OCI-LY1 (cell line): ENCODE data around the gene FKBP6.
"Not testable (repeated sequence)": the region's sequence is repeated elsewhere in the genome, so short reads cannot be mapped to it uniquely, and the experiment has no call there.

ENCODE experiments used
- H2AFZ ChIP-seq: fragments of 200-600 bp; sonication (generic), shearing (Covaris generic); 2 replicates; pipeline ENCODE4 v1.6.0; 2014; ENCODE audit warnings: antibody characterized with exemption, mild to moderate bottlenecking, low read length
- H3F3A ChIP-seq: fragments of 200-600 bp; sonication (generic), shearing (Covaris generic); 2 replicates; pipeline ENCODE4 v1.6.0; 2014; ENCODE audit warnings: mild to moderate bottlenecking, antibody characterized with exemption, low read length, moderate library complexity; ENCODE audit not compliant: insufficient read depth
- H3K27ac ChIP-seq: fragments of 200-600 bp; sonication (generic); 2 replicates; pipeline ENCODE4 v1.5.1; 2014; ENCODE audit warnings: low read length, mixed run types, mild to moderate bottlenecking, low read depth; ENCODE audit not compliant: poor library complexity, severe bottlenecking
- H3K27me3 ChIP-seq: fragments of 200-600 bp; sonication (generic); 2 replicates; pipeline ENCODE4 v1.6.0; 2014; ENCODE audit warnings: antibody characterized with exemption, mild to moderate bottlenecking, low read length, moderate library complexity; ENCODE audit not compliant: insufficient read depth
- H3K36me3 ChIP-seq: fragments of 200-600 bp; sonication (generic); 2 replicates; pipeline ENCODE4 v1.6.1; 2014; ENCODE audit warnings: mild to moderate bottlenecking, antibody characterized with exemption, low read length, moderate library complexity, mixed read lengths; ENCODE audit not compliant: insufficient read depth
- H3K4me1 ChIP-seq: fragments of 200-600 bp; sonication (generic); 2 replicates; pipeline ENCODE4 v1.5.1; 2014; ENCODE audit warnings: mild to moderate bottlenecking, low read length, moderate library complexity; ENCODE audit not compliant: insufficient read depth, severe bottlenecking
- H3K4me2 ChIP-seq: fragments of 200-600 bp; sonication (generic), shearing (Covaris generic); 2 replicates; pipeline ENCODE4 v1.6.1; 2014; ENCODE audit warnings: low read length
- H3K4me3 ChIP-seq: fragments of 200-600 bp; sonication (generic); 2 replicates; pipeline ENCODE4 v1.5.1; 2014; ENCODE audit warnings: low read length, low read depth, mild to moderate bottlenecking, mixed read lengths; ENCODE audit not compliant: poor library complexity, severe bottlenecking
- H3K79me2 ChIP-seq: fragments of 200-600 bp; shearing (Covaris generic); 2 replicates; pipeline ENCODE4 v1.6.1; 2016; ENCODE audit warnings: mixed run types, low read length, mixed read lengths; ENCODE audit not compliant: insufficient read depth
- H3K9ac ChIP-seq: fragments of 200-600 bp; sonication (generic), shearing (Covaris generic); 2 replicates; pipeline ENCODE4 v1.6.1; 2014; ENCODE audit warnings: mild to moderate bottlenecking, low read length, mixed read lengths
- H3K9me2 ChIP-seq: fragments of 200-600 bp; sonication (generic), shearing (Covaris generic); 2 replicates; pipeline ENCODE4 v1.6.1; 2014; ENCODE audit warnings: low read depth, mild to moderate bottlenecking, low read length, mixed read lengths
- H3K9me3 ChIP-seq: fragments of 200-600 bp; shearing (Covaris generic); 2 replicates; pipeline ENCODE4 v1.6.1; 2014; ENCODE audit warnings: low read length, mixed read lengths
- H4K20me1 ChIP-seq: fragments of 200-600 bp; sonication (generic), shearing (Covaris generic); 2 replicates; pipeline ENCODE4 v1.6.0; 2016; ENCODE audit warnings: mild to moderate bottlenecking, low read length; ENCODE audit not compliant: insufficient read depth
- EZH2 ChIP-seq: fragments of 200-600 bp; sonication (generic), shearing (Covaris generic); IDR thresholded peaks from 2 replicates; pipeline ENCODE4 v1.8.0; 2017; ENCODE audit warnings: borderline replicate concordance, mixed run types, mild to moderate bottlenecking, antibody characterized with exemption, low read length, moderate library complexity, mixed read lengths
- TF ChIP-seq, protein P1 (sequence below): fragments of 200-600 bp; sonication (generic), shearing (Covaris generic); IDR thresholded peaks from 2 replicates; pipeline ENCODE4 v1.5.1; 2017; ENCODE audit warnings: mild to moderate bottlenecking, antibody characterized with exemption, low read length, moderate library complexity, mixed read lengths

Gene FKBP6

DNA sequence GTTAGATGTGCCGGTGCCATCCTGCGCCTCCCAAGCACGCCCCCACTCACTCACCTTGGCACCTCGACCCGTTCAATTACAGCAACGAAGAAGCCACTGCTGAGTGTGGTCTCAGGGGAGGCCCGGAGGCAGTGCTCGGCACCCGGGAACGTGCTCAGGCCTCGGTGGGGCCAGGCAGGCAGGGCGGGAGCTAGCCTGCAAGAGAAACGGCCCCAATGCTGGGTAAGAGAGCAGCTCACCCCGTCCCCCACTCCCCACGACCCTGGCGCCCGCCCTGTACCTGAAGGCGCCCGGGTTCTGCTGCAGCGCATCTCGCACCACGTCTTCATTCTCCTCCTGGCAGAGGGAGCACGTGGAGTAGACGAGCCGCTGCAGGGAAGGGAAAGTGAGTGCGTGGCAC lies 24.4 kb upstream of the FKBP6 start:
- H4K20me1 ChIP-seq, result no peaks in the 10 kb centered on the region
- no peak overlapping the region for H3K4me3 ChIP-seq
- TF ChIP-seq EZH2, result no peak
- TF ChIP-seq, protein P1, sequence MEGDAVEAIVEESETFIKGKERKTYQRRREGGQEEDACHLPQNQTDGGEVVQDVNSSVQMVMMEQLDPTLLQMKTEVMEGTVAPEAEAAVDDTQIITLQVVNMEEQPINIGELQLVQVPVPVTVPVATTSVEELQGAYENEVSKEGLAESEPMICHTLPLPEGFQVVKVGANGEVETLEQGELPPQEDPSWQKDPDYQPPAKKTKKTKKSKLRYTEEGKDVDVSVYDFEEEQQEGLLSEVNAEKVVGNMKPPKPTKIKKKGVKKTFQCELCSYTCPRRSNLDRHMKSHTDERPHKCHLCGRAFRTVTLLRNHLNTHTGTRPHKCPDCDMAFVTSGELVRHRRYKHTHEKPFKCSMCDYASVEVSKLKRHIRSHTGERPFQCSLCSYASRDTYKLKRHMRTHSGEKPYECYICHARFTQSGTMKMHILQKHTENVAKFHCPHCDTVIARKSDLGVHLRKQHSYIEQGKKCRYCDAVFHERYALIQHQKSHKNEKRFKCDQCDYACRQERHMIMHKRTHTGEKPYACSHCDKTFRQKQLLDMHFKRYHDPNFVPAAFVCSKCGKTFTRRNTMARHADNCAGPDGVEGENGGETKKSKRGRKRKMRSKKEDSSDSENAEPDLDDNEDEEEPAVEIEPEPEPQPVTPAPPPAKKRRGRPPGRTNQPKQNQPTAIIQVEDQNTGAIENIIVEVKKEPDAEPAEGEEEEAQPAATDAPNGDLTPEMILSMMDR, result no peak
- H3K4me2 ChIP-seq, result no peak overlapping the region
- no peak overlapping the region for H3K9ac ChIP-seq
- H3K79me2 ChIP-seq, result peaks cover 21% of the 10 kb centered on the region
- no peaks in the 10 kb centered on the region for H3K9me2 ChIP-seq
- no peaks in the 10 kb centered on the region for H3F3A ChIP-seq
- H3K4me1 ChIP-seq, result peaks cover 15% of the 10 kb centered on the region
- no peaks in the 10 kb centered on the region for H3K9me3 ChIP-seq
- H2AFZ ChIP-seq, result no peak overlapping the region
- no peaks in the 10 kb centered on the region for H3K27me3 ChIP-seq
- H3K36me3 ChIP-seq, result peaks cover 48% of the 10 kb centered on the region
- no peak overlapping the region for H3K27ac ChIP-seq

DNA sequence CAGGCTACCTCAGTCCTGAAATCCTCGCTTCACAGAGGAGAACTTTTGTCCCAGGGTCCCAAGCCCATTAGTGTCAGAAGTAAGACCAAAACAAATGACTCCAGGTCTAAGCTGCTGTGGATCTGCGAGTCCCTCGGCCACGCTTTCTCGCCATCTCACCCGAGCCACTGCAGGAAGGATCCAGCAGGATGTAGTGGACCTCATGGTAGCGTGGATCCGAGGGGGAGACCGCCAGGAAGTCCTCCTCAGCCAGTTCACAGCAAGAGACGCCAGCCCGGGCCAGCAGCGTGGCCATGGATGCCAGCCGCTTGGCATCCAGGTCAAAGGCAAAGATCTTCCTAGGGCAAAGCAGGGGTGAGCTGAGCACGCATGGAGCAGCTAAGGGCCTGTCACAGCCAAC lies 23.9 kb upstream of the FKBP6 start:
- H3K4me1 ChIP-seq, result peaks cover 18% of the 10 kb centered on the region
- H3K9ac ChIP-seq, result no peak overlapping the region
- H3K27ac ChIP-seq, result no peak overlapping the region
- peaks cover 21% of the 10 kb centered on the region for H3K79me2 ChIP-seq
- H3K27me3 ChIP-seq, result no peaks in the 10 kb centered on the region
- H3K4me3 ChIP-seq, result no peak overlapping the region
- peaks cover 48% of the 10 kb centered on the region for H3K36me3 ChIP-seq
- H3K9me3 ChIP-seq, result no peaks in the 10 kb centered on the region
- no peak overlapping the region for H2AFZ ChIP-seq
- TF ChIP-seq, protein P1, result no peak
- no peak for TF ChIP-seq EZH2
- no peak overlapping the region for H3K4me2 ChIP-seq
- H3F3A ChIP-seq, result no peaks in the 10 kb centered on the region
- H4K20me1 ChIP-seq, result no peaks in the 10 kb centered on the region
- H3K9me2 ChIP-seq, result no peaks in the 10 kb centered on the region

DNA sequence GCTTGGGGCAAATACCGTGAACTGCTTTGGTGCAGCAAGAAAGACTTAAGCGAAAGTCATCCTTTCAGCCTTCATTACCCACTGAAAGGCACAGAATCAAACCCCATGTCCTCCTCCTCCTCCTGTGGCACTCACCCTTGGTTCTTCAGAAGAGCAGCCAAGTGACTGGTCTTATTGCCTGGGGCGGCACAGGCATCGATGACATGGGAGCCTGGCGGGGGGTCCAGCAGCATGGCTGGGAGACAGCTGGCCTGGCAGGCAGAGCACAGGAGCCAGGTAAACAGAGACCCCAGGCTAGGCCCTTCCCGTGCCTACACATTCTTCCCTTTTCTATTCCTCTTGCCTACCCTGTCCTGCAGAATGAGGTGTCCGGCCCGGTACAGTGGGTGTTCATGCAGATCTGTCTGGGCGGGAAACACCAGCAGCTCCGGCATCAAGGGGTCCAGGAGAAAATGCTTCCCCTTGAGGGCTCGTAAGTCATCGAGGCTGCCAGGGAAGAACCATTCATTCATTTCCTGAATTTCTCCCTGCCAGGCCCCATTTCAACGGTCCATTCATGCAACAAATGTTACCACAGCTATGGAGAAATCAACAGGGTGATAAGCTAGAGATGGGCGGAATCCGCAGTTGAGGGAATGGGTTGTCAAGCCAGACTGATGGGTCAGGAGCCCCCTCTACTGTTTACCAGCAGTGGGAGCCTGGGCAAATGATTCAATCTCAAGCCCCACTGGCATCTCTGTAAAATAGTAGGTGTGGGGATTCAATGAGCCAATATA lies 23.2 kb upstream of the FKBP6 start:
- H3K27ac ChIP-seq, H4K20me1 ChIP-seq, H3K9ac ChIP-seq, H3K9me2 ChIP-seq, H3K9me3 ChIP-seq, H2AFZ ChIP-seq, H3K27me3 ChIP-seq, H3K4me2 ChIP-seq, H3K4me3 ChIP-seq, H3F3A ChIP-seq: not testable (repeated sequence)
- Histone ChIP-seq H3K36me3 (peaks cover 48% of the 10 kb centered on the region), H3K79me2 (peaks cover 21% of the 10 kb centered on the region), H3K4me1 (peaks cover 22% of the 10 kb centered on the region)

DNA sequence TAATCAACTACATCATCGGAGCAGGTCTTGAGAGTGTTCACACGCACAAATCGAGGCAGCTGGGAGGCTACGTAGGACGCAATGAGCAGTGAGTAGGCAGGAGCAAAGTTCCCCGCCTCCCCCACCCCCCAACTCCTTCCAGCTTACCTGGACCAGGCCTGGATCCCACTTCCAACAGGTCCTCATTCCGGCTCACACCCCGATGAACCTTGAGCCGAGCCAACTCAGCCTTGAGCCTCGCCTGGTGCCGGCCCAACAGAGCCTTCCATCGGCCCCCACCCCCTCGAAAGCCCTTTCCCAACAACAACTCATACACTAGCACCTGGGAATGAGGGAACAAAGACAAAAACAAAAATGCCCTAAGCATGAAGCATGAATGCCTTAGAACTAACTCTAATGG lies 20.5 kb upstream of the FKBP6 start:
- no peaks in the 10 kb centered on the region; the same call in 1 of the 2 replicates for H3K9me3 ChIP-seq
- H3K36me3 ChIP-seq, result peaks cover 48% of the 10 kb centered on the region
- no peaks in the 10 kb centered on the region for H4K20me1 ChIP-seq
- TF ChIP-seq, protein P1, result no peak
- no peak for TF ChIP-seq EZH2
- H3K9ac ChIP-seq, result peak overlapping the region; percentile 79
- H3K79me2 ChIP-seq, result peaks cover 21% of the 10 kb centered on the region
- H3F3A ChIP-seq, result no peaks in the 10 kb centered on the region
- peak overlapping the region; percentile 80 for H3K4me3 ChIP-seq
- H3K27me3 ChIP-seq, result no peaks in the 10 kb centered on the region
- no peaks in the 10 kb centered on the region for H3K9me2 ChIP-seq
- peaks cover 22% of the 10 kb centered on the region for H3K4me1 ChIP-seq
- peak overlapping the region; percentile 41 for H3K27ac ChIP-seq
- H3K4me2 ChIP-seq, result peak overlapping the region; percentile 89
- no peak overlapping the region for H2AFZ ChIP-seq
